B cell (primary cell): ENCODE results near the gene DLG2. TPM values are rescaled to one million over a fixed set of nuclear protein-coding genes. Genes with fewer than 3 reads are reported as not detected.

Experiments
- ATAC-seq: fragments of 200-7000 bp; cut with Tn5 transposase; one replicate; pipeline ENCODE4 v1.10.0; 2021; ENCODE audit warnings: low read depth, mild to moderate bottlenecking, moderate number of reproducible peaks, moderate library complexity
- CTCF ChIA-PET: fragments of 350-600 bp; sonication (Branson Sonifier 250); formaldehyde crosslinking; loops from one replicate; lab custom pipeline; 2021; ENCODE audit warnings: antibody characterized with exemption, inconsistent platforms; lab: Charles Lee
- POLR2A ChIA-PET: fragments of 350-600 bp; sonication (Branson Sonifier 250); formaldehyde crosslinking; loops from one replicate; lab custom pipeline; 2021; ENCODE audit warnings: antibody characterized with exemption; lab: Charles Lee
- DNase-seq: peaks from one replicate; pipeline ENCODE4 v3.0.0; 2013
- H2AFZ ChIP-seq: 2 replicates; pipeline ENCODE4 v1.6.1; 2012; ENCODE audit warnings: mild to moderate bottlenecking, low read depth, low read length; ENCODE audit not compliant: insufficient read depth, poor library complexity, severe bottlenecking
- H3K27ac ChIP-seq, 2 donors: 1 replicate in 1 of 2; 2 replicates in 1 of 2; pipeline ENCODE4 v1.5.1; 2012 to 2013; ENCODE audit warnings: low read length in 2 of 2, mild to moderate bottlenecking in 2 of 2, moderate library complexity in 1 of 2
- H3K27me3 ChIP-seq, 4 experiments: fragments of 200-600 bp in 1 of 4; sonication (generic) in 1 of 4; replicated peaks in 1 of 4; 1 replicate in 2 of 4; 2 replicates in 2 of 4; pipeline versions ENCODE4 v1.6.1 to v1.7.0; 2013 to 2016; ENCODE audit warnings: low read length in 3 of 4, mild to moderate bottlenecking in 2 of 4, mixed read lengths in 1 of 4, moderate library complexity in 1 of 4; ENCODE audit not compliant: insufficient read depth in 4 of 4, control insufficient read depth in 3 of 4; ENCODE audit errors: control extremely low read depth in 1 of 4
- H3K36me3 ChIP-seq, 2 experiments: replicated peaks in 1 of 2; 1 replicate in 1 of 2; 2 replicates in 1 of 2; pipeline versions ENCODE4 v1.6.1 to v1.7.1; 2013; ENCODE audit warnings: low read length in 1 of 2; ENCODE audit not compliant: insufficient read depth in 2 of 2, control insufficient read depth in 1 of 2; ENCODE audit errors: control extremely low read depth in 1 of 2, extremely low read depth in 1 of 2
- H3K4me1 ChIP-seq, 2 donors: fragments of 200-600 bp in 1 of 2; sonication (generic) in 1 of 2; 1 replicate in 1 of 2; 2 replicates in 1 of 2; pipeline versions ENCODE4 v1.5.1 to v1.6.1; 2013 to 2017; ENCODE audit warnings: low read length in 2 of 2; ENCODE audit not compliant: control insufficient read depth in 2 of 2, insufficient read depth in 2 of 2
- H3K4me2 ChIP-seq: replicated peaks from 2 replicates; pipeline ENCODE3; 2012; ENCODE audit warnings: mild to moderate bottlenecking, low read depth, low read length; ENCODE audit not compliant: poor library complexity, severe bottlenecking
- H3K4me3 ChIP-seq, 5 experiments: fragments of 200-600 bp in 1 of 5; sonication (generic) in 1 of 5; 1 replicate in 3 of 5; 2 replicates in 2 of 5; pipeline versions ENCODE4 v1.5.1 to v1.7.0; 2011 to 2016; ENCODE audit warnings: low read length in 4 of 5, mild to moderate bottlenecking in 4 of 5, low read depth in 2 of 5, control low read depth in 1 of 5, moderate library complexity in 1 of 5; ENCODE audit not compliant: insufficient read depth in 1 of 5; ENCODE audit errors: control extremely low read depth in 1 of 5, extremely low read depth in 1 of 5
- H3K79me2 ChIP-seq: fragments of 200-600 bp; sonication (generic); one replicate; pipeline ENCODE4 v1.6.0; 2016; ENCODE audit warnings: low read length; ENCODE audit not compliant: control insufficient read depth, insufficient read depth
- H3K9ac ChIP-seq: fragments of 200-600 bp; sonication (generic); 2 replicates; pipeline ENCODE4 v1.6.1; 2017; ENCODE audit warnings: mild to moderate bottlenecking, low read length, moderate library complexity
- H3K9me3 ChIP-seq, 3 donors: one replicate each; pipeline versions ENCODE4 v1.6.1 to v1.7.1; 2013; ENCODE audit warnings: low read length in 2 of 3; ENCODE audit not compliant: control insufficient read depth in 2 of 3, insufficient read depth in 1 of 3; ENCODE audit errors: control extremely low read depth in 1 of 3
- H4K20me1 ChIP-seq: 2 replicates; pipeline ENCODE4 v1.6.0; 2012; ENCODE audit warnings: mild to moderate bottlenecking, low read length; ENCODE audit not compliant: insufficient read depth, control insufficient read depth, poor library complexity, severe bottlenecking
- H3K27ac Mint-ChIP-seq: one replicate; pipeline ENCODE4 v1.8.0; 2021; ENCODE audit warnings: mixed read lengths
- H3K27me3 Mint-ChIP-seq: one replicate; pipeline ENCODE4 v1.8.0; 2021; ENCODE audit warnings: mixed read lengths
- H3K4me1 Mint-ChIP-seq: one replicate; pipeline ENCODE4 v1.8.0; 2021; ENCODE audit warnings: mixed read lengths
- H3K4me3 Mint-ChIP-seq: one replicate; pipeline ENCODE4 v1.8.0; 2021; ENCODE audit warnings: mixed read lengths
- H3K9me3 Mint-ChIP-seq: one replicate; pipeline ENCODE4 v1.8.0; 2022; ENCODE audit warnings: mixed read lengths; ENCODE audit not compliant: insufficient read depth
- EZH2 ChIP-seq: IDR thresholded peaks from 2 replicates; pipeline ENCODE4 v1.6.1; 2012; ENCODE audit warnings: borderline replicate concordance, low read depth, mild to moderate bottlenecking, moderate library complexity, low read length; ENCODE audit not compliant: insufficient read depth, poor library complexity, severe bottlenecking
- WGBS: methylation state at CpG from one replicate; pipeline ENCODE4 v1.1.5; 2013; ENCODE audit warnings: missing lambda C conversion rate; ENCODE audit not compliant: insufficient coverage; 5-methylcytosine and 5-hydroxymethylcytosine counted together
- intact Hi-C: fragments of 100-400 bp; cut with micrococcal nuclease; formaldehyde crosslinking; loops from one replicate; pipeline ENCODE4 v1.10.0; 2022
- polyA plus RNA-seq: library from polyadenylated mRNA; depleted of rRNA; stranded (reverse); fragments of >200 nt; gene quantifications from 2 replicates; pipeline ENCODE4 v1.2.3, GENCODE V29; 2012
- total RNA-seq, 2 donors: library from RNA; stranded (reverse); fragments of 120-200 nt in 1 of 2; gene quantifications; 1 replicate in 1 of 2; 2 replicates in 1 of 2; pipeline versions ENCODE4 v1.2.3 to v1.2.4, GENCODE V29; 2013 to 2022
- TF ChIP-seq, protein P1 (sequence below): fragments of 200-600 bp; IDR thresholded peaks from one replicate; pipeline ENCODE4 v1.8.0; 2022; ENCODE audit warnings: antibody characterized with exemption, mild to moderate bottlenecking

The DLG2 gene
- total and polyA plus RNA-seq, 2 donors (not counting 1 experiment from before 2014, with no cell fraction given), result 0.54 to 5.4 TPM

DNA sequence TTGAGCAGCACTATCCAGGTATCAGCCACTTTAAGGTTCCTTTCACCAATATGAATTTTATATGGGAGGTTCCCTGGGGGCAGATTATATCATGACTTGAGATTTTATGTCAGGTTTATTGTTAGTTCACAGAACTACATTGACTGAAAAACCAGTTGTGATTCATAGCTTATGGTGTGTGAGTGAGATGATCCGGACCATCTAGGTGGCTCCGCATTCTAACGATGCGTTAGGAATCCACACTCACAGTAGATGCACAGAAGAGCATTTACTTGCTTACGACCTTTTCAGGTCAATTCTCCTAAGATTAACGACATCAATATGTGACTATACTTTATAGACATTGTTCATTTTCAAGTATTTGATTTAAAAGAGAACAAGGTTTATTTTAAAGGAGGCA is 1356.7 kb downstream of the DLG2 start:
- Histone ChIP-seq H3K36me3 (no peaks in the 10 kb centered on the region), H3K4me1 (no peaks in the 10 kb centered on the region), H3K79me2 (no peaks in the 10 kb centered on the region), H4K20me1 (no peaks in the 10 kb centered on the region), H3K27ac (no peak overlapping the region), H3K9me3 (no peaks in the 10 kb centered on the region), H3K9ac (no peak overlapping the region), H3K27me3 (no peaks in the 10 kb centered on the region), H3K4me2 (no peak overlapping the region), H3K4me3 (no peak overlapping the region), H2AFZ (no peak overlapping the region)
- CTCF ChIA-PET, result no interaction called here
- DNase-seq, result no peak
- Mint-ChIP-seq H3K9me3 (no peaks in the 10 kb centered on the region), H3K4me1 (no peaks in the 10 kb centered on the region), H3K4me3 (no peak overlapping the region), H3K27me3 (no peaks in the 10 kb centered on the region), H3K27ac (no peak overlapping the region)
- no CpG with 5 or more reads among the region's 6 CpGs for WGBS
- intact Hi-C loops, result no loop called here
- POLR2A ChIA-PET, result no interaction called here
- ATAC-seq, result no peak
- TF ChIP-seq EZH2, result no peak
- TF ChIP-seq, protein P1, sequence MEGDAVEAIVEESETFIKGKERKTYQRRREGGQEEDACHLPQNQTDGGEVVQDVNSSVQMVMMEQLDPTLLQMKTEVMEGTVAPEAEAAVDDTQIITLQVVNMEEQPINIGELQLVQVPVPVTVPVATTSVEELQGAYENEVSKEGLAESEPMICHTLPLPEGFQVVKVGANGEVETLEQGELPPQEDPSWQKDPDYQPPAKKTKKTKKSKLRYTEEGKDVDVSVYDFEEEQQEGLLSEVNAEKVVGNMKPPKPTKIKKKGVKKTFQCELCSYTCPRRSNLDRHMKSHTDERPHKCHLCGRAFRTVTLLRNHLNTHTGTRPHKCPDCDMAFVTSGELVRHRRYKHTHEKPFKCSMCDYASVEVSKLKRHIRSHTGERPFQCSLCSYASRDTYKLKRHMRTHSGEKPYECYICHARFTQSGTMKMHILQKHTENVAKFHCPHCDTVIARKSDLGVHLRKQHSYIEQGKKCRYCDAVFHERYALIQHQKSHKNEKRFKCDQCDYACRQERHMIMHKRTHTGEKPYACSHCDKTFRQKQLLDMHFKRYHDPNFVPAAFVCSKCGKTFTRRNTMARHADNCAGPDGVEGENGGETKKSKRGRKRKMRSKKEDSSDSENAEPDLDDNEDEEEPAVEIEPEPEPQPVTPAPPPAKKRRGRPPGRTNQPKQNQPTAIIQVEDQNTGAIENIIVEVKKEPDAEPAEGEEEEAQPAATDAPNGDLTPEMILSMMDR, result no peak

DNA sequence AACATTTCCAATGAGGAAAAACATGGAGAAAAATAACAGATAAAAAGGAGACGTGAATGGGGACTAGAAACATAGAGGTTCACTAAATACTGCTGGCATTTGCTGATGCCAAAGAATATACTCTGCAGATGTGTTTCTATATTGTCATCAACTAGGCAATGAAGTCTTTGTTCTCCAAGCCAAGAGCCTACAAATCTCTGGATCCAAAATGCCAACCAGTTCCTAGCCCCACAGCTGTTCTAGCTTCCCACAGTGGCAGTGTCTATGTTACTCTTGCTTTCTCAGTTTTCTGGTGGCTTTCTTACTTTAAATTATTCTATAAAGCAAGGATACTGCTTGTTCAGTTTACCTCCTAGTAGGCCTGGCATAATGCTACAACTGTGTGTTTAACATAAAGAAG is 1363.1 kb downstream of the DLG2 start:
- CTCF ChIA-PET, result no interaction called here
- H3K4me1 ChIP-seq, result no peaks in the 10 kb centered on the region
- H3K4me3 ChIP-seq, result no peak overlapping the region
- no peak overlapping the region for H2AFZ ChIP-seq
- Mint-ChIP-seq H3K4me1 (no peaks in the 10 kb centered on the region), H3K9me3 (no peaks in the 10 kb centered on the region), H3K4me3 (no peak overlapping the region), H3K27me3 (no peaks in the 10 kb centered on the region), H3K27ac (no peak overlapping the region)
- no peaks in the 10 kb centered on the region for H3K9me3 ChIP-seq
- H3K9ac ChIP-seq, result no peak overlapping the region
- intact Hi-C loops, result no loop called here
- no CpG with 5 or more reads among the region's 1 CpG for WGBS
- DNase-seq (no peak), ATAC-seq (no peak)
- no peaks in the 10 kb centered on the region for H3K27me3 ChIP-seq
- no peak for TF ChIP-seq EZH2
- TF ChIP-seq, protein P1, result no peak
- H3K79me2 ChIP-seq, result no peaks in the 10 kb centered on the region
- H3K36me3 ChIP-seq, result no peaks in the 10 kb centered on the region
- POLR2A ChIA-PET, result no interaction called here
- H3K27ac ChIP-seq, result no peak overlapping the region
- no peak overlapping the region for H3K4me2 ChIP-seq
- no peaks in the 10 kb centered on the region for H4K20me1 ChIP-seq
